Keratinocyte (primary cell): Measurements from ENCODE around the gene OPALIN.

Experiments
- EZH2 ChIP-seq: IDR thresholded peaks from one replicate; pipeline ENCODE4 v1.6.1; 2012; ENCODE audit warnings: inconsistent platforms, mild to moderate bottlenecking, low read length, moderate library complexity
- TF ChIP-seq, protein P1 (sequence below), 3 experiments: IDR thresholded peaks in 1 of 3; conservative IDR thresholded peaks in 1 of 3; optimal IDR thresholded peaks in 1 of 3; 2 replicates in 2 of 3; 3 replicates in 1 of 3; pipeline versions ENCODE3 to v1.5.1; 2011; ENCODE audit warnings: low read length in 3 of 3, mild to moderate bottlenecking in 3 of 3, moderate library complexity in 2 of 3, control low read depth in 1 of 3, inconsistent platforms in 1 of 3; ENCODE audit not compliant: insufficient read depth in 2 of 3; ENCODE audit errors: extremely low read depth in 1 of 3

GRCh38 chr10:96406091-96406490 lies 47.3 kb upstream of the OPALIN start:
- TF ChIP-seq, protein P1, sequence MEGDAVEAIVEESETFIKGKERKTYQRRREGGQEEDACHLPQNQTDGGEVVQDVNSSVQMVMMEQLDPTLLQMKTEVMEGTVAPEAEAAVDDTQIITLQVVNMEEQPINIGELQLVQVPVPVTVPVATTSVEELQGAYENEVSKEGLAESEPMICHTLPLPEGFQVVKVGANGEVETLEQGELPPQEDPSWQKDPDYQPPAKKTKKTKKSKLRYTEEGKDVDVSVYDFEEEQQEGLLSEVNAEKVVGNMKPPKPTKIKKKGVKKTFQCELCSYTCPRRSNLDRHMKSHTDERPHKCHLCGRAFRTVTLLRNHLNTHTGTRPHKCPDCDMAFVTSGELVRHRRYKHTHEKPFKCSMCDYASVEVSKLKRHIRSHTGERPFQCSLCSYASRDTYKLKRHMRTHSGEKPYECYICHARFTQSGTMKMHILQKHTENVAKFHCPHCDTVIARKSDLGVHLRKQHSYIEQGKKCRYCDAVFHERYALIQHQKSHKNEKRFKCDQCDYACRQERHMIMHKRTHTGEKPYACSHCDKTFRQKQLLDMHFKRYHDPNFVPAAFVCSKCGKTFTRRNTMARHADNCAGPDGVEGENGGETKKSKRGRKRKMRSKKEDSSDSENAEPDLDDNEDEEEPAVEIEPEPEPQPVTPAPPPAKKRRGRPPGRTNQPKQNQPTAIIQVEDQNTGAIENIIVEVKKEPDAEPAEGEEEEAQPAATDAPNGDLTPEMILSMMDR (optimal IDR thresholded peaks at IDR 0.05 in 1 of 3, IDR thresholded peaks at IDR 0.05 in 1 of 3, conservative IDR thresholded peaks at IDR 0.05 in 1 of 3; ENCODE audit: extremely low read depth in 1 of 3, insufficient read depth in 2 of 3, low read length in 3 of 3): no peak
- TF ChIP-seq EZH2: no peak
